Transverse colon (tissue), 4 donors: ENCODE results near the gene WDR47.

Experiments used
- CTCF ChIP-seq, 5 experiments: fragments of 200-600 bp in 3 of 5; fragments of 450-650 bp in 2 of 5; sonication (generic) in 3 of 5; IDR thresholded peaks; 1 replicate in 2 of 5; 2 replicates in 3 of 5; pipeline ENCODE4 v1.5.1; 2016 to 2017; ENCODE audit warnings: antibody characterized with exemption in 5 of 5, inconsistent platforms in 3 of 5, mild to moderate bottlenecking in 2 of 5, moderate library complexity in 1 of 5
- POLR2A ChIP-seq: fragments of 450-650 bp; IDR thresholded peaks from one replicate; pipeline ENCODE4 v1.6.1; 2016; ENCODE audit warnings: antibody characterized with exemption, mild to moderate bottlenecking, moderate library complexity
- POLR2AphosphoS5 ChIP-seq, 3 donors: sonication (generic); formaldehyde crosslinking; IDR thresholded peaks; one replicate each; pipeline ENCODE4 v1.6.1; 2016; ENCODE audit warnings: antibody characterized with exemption in 3 of 3

GRCh38 chr1:108951242-108951641, 90.7 kb downstream of the WDR47 start:
- no peak for TF ChIP-seq CTCF (IDR thresholded peaks at IDR 0.05)
- no peak for TF ChIP-seq POLR2AphosphoS5 (IDR thresholded peaks at IDR 0.05)
- no peak for TF ChIP-seq POLR2A
